ENCODE measurements around the gene MIPEP.

The MIPEP gene

DNA sequence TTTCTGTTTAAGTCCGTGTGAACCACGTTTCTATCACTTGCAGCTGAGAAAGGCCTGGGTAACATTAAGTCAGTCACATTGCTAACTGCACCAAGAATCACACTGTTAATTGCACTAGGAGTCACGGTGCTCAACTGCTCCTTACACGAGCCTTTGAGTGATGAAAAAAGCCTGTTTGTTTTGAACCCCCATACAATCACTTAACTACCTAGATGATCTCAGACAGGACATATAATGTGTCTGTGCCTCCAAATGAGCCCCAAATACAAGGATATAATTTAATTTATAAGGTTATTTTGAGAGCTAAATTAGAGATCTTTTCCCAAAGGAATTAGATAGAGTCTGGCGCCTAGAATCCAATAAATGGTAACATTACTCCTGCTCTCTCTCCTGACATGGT, 84.1 kb downstream of the MIPEP start:
- no peaks in the 10 kb centered on the region for H3K36me3 ChIP-seq (ENCODE audit: control insufficient read depth in 2 of 2, insufficient read depth in 1 of 2, low read length in 2 of 2)
- POLR2A ChIA-PET: no interaction called here
- CTCF ChIA-PET: interaction anchor here (0.6 kb wide), 1 partner anchor 90 kb away, joined by 3 read pairs; no protein-coding TSS in a partner anchor
- no peak overlapping the region for H3K27ac ChIP-seq (ENCODE audit: extremely low read depth, low read depth, low read length)
- H3K9me3 ChIP-seq (ENCODE audit: control insufficient read depth, insufficient read depth, low read depth, low read length): no peaks in the 10 kb centered on the region
- H3K4me1 ChIP-seq (ENCODE audit: control insufficient read depth, insufficient read depth, low read length): no peaks in the 10 kb centered on the region
- H3K4me3 ChIP-seq (ENCODE audit: low read depth, low read length): no peak overlapping the region
- no peak for TF ChIP-seq ZNF585B (tag by site-specific recombination; IDR thresholded peaks at IDR 0.05)
- TF ChIP-seq ZNF157 (tag by site-specific recombination; IDR thresholded peaks at IDR 0.05): no peak
- no peak for TF ChIP-seq ZBTB20 (tag by site-specific recombination; IDR thresholded peaks at IDR 0.05)
- TF ChIP-seq YY2 (tag by site-specific recombination; IDR thresholded peaks at IDR 0.05): no peak
- no peak for TF ChIP-seq ZNF366 (tag by site-specific recombination; conservative IDR thresholded peaks at IDR 0.05)
- no peak for TF ChIP-seq ZBTB7A (tag by site-specific recombination; IDR thresholded peaks at IDR 0.05; ENCODE audit: low read depth)
- no peak for TF ChIP-seq ZNF596 (tag by site-specific recombination; IDR thresholded peaks at IDR 0.05)
- no peak for TF ChIP-seq ZNF473 (tag by site-specific recombination; IDR thresholded peaks at IDR 0.05)
- TF ChIP-seq, protein P1, sequence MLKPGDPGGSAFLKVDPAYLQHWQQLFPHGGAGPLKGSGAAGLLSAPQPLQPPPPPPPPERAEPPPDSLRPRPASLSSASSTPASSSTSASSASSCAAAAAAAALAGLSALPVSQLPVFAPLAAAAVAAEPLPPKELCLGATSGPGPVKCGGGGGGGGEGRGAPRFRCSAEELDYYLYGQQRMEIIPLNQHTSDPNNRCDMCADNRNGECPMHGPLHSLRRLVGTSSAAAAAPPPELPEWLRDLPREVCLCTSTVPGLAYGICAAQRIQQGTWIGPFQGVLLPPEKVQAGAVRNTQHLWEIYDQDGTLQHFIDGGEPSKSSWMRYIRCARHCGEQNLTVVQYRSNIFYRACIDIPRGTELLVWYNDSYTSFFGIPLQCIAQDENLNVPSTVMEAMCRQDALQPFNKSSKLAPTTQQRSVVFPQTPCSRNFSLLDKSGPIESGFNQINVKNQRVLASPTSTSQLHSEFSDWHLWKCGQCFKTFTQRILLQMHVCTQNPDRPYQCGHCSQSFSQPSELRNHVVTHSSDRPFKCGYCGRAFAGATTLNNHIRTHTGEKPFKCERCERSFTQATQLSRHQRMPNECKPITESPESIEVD (tag by site-specific recombination; IDR thresholded peaks at IDR 0.05): 0 out of 2 replicates have a peak, but pooled peaks have one; percentile 14
- 0 out of 2 replicates have a peak, but pooled peaks have one; percentile 15 for TF ChIP-seq KLF8 (tag by site-specific recombination; IDR thresholded peaks at IDR 0.05)
- no peak for TF ChIP-seq ZNF785 (tag by site-specific recombination; IDR thresholded peaks at IDR 0.05)
- TF ChIP-seq ZNF292 (tag by site-specific recombination; IDR thresholded peaks at IDR 0.05; ENCODE audit: borderline replicate concordance, low read depth): no peak
- TF ChIP-seq ZNF777 (tag by site-specific recombination; IDR thresholded peaks at IDR 0.05; ENCODE audit: borderline replicate concordance): no peak
- no peak for TF ChIP-seq ZNF48 (tag by site-specific recombination; IDR thresholded peaks at IDR 0.05)
- no peak for TF ChIP-seq ZNF174 (tag by site-specific recombination; IDR thresholded peaks at IDR 0.05)
- no peak for TF ChIP-seq ZNF416 (tag by site-specific recombination; IDR thresholded peaks at IDR 0.05)
- TF ChIP-seq, protein P2, sequence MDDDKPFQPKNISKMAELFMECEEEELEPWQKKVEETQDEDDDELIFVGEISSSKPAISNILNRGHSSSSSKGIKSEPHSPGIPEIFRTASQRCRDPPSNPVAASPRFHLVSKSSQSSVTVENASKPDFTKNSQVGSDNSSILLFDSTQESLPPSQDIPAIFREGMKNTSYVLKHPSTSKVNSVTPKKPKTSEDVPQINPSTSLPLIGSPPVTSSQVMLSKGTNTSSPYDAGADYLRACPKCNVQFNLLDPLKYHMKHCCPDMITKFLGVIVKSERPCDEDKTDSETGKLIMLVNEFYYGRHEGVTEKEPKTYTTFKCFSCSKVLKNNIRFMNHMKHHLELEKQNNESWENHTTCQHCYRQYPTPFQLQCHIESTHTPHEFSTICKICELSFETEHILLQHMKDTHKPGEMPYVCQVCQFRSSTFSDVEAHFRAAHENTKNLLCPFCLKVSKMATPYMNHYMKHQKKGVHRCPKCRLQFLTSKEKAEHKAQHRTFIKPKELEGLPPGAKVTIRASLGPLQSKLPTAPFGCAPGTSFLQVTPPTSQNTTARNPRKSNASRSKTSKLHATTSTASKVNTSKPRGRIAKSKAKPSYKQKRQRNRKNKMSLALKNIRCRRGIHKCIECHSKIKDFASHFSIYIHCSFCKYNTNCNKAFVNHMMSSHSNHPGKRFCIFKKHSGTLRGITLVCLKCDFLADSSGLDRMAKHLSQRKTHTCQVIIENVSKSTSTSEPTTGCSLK (tag by site-specific recombination; IDR thresholded peaks at IDR 0.05): no peak
- no peak for TF ChIP-seq ZNF223 (tag by site-specific recombination; IDR thresholded peaks at IDR 0.05)
- TF ChIP-seq ZXDB (tag by site-specific recombination; IDR thresholded peaks at IDR 0.05): no peak
- no peak for TF ChIP-seq ZNF121 (tag by site-specific recombination; IDR thresholded peaks at IDR 0.05)
- TF ChIP-seq, protein P3, sequence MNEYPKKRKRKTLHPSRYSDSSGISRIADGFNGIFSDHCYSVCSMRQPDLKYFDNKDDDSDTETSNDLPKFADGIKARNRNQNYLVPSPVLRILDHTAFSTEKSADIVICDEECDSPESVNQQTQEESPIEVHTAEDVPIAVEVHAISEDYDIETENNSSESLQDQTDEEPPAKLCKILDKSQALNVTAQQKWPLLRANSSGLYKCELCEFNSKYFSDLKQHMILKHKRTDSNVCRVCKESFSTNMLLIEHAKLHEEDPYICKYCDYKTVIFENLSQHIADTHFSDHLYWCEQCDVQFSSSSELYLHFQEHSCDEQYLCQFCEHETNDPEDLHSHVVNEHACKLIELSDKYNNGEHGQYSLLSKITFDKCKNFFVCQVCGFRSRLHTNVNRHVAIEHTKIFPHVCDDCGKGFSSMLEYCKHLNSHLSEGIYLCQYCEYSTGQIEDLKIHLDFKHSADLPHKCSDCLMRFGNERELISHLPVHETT (tag by site-specific recombination; IDR thresholded peaks at IDR 0.05): no peak
- no peak for TF ChIP-seq ZNF248 (tag by site-specific recombination; IDR thresholded peaks at IDR 0.05)
- no peak for TF ChIP-seq ZNF677 (tag by site-specific recombination; IDR thresholded peaks at IDR 0.05)
- no peak for TF ChIP-seq ZNF302 (tag by site-specific recombination; IDR thresholded peaks at IDR 0.05; ENCODE audit: low read depth)
- no peak for TF ChIP-seq KLF10 (tag by site-specific recombination; IDR thresholded peaks at IDR 0.05)
- TF ChIP-seq ZNF626 (tag by site-specific recombination; IDR thresholded peaks at IDR 0.05): no peak
- TF ChIP-seq TCF7L2 (IDR thresholded peaks at IDR 0.05; ENCODE audit: borderline replicate concordance, low read depth, low read length): peak; percentile 72
- TF ChIP-seq, protein P4, sequence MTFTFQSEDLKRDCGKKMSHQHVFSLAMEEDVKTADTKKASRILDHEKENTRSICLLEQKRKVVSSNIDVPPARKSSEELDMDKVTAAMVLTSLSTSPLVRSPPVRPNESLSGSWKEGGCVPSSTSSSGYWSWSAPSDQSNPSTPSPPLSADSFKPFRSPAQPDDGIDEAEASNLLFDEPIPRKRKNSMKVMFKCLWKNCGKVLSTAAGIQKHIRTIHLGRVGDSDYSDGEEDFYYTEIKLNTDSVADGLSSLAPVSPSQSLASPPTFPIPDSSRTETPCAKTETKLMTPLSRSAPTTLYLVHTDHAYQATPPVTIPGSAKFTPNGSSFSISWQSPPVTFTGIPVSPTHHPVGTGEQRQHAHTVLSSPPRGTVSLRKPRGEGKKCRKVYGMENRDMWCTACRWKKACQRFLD (tag by site-specific recombination; IDR thresholded peaks at IDR 0.05): no peak
- TF ChIP-seq ZNF184 (tag by site-specific recombination; IDR thresholded peaks at IDR 0.05): no peak
- TF ChIP-seq SETDB1 (IDR thresholded peaks at IDR 0.05; ENCODE audit: insufficient read length, low read length): peak; percentile 32
- TF ChIP-seq RBAK (tag by site-specific recombination; IDR thresholded peaks at IDR 0.05): no peak
- no peak for TF ChIP-seq ZNF549 (tag by site-specific recombination; IDR thresholded peaks at IDR 0.05)
- peak; percentile 91 for TF ChIP-seq ZNF2 (tag by site-specific recombination; IDR thresholded peaks at IDR 0.05)

Data from HEK293 (cell line).